GM18868 (cell line): ENCODE data around the gene ARVCF.
"Not testable (repeated sequence)": the region's sequence is repeated elsewhere in the genome, so short reads cannot be mapped to it uniquely, and the experiment has no call there.

Source experiments
- ATAC-seq: cut with Tn5 transposase; IDR thresholded peaks from one replicate; pipeline ENCODE4 v1.9.1; 2021; ENCODE audit warnings: mild to moderate bottlenecking, moderate library complexity; ENCODE audit not compliant: unreplicated experiment

Gene ARVCF

DNA sequence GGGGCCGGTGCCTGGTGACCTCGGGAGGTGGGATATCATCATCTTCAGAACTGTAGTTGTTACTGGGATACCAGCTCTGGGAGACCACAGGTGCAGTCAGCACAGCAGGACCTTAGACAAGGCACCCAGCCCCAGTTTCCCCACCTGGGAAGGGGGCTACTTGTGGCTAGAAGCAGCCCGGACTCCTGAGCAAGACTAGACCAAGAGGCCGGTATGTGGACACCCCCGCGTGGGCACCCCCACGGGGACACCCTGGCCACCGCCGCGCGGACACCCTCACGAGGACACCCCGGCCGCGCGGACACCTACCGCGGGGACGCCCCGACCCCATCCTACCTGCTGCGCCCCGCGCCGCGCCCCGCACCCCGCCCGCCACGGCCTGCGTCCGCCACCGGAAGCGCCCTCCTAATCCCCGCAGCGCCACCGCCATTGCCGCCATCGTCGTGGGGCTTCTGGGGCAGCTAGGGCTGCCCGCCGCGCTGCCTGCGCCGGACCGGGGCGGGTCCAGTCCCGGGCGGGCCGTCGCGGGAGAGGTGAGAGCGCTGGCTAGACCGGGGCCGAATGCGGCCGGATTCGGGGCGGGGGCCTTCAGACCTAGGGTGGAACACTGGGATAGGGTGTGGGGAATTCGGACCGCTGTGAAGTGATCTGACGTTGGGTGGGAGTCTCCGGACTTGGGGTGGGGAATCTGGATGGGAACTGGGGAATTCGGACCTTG, 75.1 kb downstream of the ARVCF start, which contains the start of the genes COMT and TXNRD2:
Gene COMT, plus strand, starts transcription at position 408 of the 718 bp plus-strand sequence. CDS start 20,755 bp downstream, outside the sequence.
Gene TXNRD2, minus strand, starts transcription at position 454 of the 718 bp plus-strand sequence. Its CDS starts 15 bp downstream, at position 439.
- ATAC-seq: no peak

DNA sequence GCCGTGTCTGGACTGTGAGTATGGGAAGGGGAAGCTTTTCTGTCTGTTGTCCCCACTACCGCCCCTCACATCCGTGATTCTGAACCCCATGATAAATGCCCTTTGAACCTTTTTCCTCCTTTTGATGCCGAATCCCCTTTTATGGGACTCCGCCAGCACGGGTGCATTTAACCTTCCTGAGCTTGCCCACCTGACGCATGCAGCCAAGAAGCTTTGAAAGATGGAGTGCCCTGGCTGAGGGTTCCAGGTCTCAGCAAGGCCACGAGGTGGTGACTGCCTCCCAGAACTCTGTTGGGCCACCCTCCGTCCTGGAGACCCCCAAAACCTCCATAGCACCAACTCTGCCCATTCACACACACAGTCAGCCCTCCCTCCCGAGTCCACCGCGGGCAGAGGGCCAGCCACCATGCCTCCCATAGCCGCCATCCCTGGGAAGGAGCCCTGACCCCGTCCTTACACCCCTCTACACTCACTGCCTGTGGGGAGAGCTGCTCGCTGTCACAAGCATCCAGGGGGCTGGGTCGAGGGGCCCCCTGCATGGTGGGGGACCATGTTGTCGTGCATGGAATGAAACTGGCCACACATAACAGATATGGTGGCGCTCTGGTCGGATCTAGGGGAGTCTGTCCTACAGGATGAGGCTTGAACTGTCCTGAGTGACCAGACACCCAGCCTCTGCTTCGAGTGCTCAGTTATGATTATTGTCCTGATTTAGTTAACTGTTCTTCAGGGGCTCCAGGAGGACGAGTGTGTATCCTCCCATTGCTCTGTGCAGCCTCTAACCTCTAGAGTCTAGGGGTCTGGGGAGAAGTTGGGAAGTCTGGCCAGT, 75.9 kb downstream of the ARVCF start:
- no peak for ATAC-seq

DNA sequence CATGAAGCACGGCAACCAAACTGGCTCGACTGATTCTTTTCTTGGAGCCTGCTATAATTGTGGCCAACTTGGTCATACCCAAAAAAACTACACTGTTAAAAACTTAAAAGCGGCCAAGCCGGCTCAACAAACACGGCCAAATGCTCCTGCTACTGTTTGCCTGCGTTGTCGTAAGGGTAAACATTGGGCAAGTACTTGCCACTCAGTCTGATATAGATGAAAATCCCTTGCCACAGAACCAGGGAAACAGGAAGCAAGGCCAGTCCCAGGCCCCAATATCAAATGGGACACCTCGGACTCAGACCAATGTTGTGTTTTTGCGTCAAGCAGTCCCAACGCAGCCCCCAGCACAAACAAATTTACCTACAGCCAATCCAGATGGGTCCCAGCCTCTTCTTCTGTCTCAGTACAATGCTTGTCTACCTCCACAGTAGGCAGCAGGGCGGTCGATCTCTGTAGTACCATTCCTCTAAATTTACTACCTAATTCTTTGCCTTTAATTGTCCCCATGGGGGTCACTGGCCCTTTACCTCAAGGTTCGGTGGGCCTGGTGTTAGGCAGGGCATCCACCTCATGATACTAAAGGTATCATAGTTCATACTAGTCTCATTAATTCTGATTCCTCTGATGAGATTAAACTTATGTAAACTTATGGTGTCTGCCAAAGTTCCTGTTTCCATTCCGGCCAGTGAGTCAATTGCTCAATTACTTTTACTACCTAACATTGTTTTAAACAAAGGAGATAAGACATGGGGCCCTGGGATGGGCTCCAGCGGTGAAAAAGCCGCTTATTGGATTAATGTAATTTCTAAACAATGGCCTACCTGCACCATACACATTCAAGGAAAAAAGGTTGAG, 78.8 kb downstream of the ARVCF start:
- ATAC-seq: no peak

DNA sequence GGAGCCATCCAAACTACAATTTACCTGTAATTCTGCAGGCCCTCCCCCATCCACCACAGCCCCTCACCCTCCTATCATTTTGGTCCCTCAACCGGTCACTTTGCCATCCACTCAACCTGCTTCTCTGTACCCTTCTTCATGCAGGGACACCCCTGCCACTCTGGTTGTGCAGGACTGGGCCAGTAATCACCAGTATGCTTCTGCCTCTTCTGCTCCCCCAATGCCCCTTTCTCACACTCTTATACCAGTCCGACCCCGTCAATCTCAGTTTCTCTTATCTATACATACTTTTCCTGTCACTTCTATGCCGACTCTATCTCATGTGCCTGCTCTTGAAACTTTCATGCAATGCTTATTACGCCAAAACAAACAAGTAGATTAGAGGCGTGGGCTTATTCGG, 80.1 kb downstream of the ARVCF start:
- ATAC-seq: no peak

DNA sequence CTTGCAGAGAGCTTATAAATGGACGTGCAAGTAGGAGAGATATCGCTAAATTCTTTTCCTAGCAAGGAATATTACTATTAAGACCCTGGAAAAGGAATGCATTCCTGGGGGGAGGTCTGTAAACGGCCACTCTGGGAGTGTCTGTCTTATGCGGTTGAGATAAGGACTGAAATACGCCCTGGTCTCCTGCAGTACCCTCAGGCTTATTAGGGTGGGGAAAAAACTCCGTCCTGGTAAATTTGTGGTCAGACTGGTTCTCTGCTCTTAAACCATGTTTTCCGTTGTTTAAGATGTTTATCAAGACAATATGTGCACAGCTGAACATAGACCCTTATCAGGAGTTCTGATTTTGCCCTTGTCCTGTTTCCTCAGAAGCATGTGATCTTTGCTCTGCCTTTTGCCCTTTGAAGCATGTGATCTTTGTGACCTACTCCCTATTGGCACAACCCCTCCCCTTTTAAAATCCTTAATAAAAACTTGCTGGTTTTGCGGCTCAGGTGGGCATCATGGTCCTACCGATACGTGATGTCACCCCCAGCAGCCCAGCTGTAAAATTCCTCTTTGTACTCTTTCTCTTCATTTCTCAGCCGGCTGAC, 81.4 kb downstream of the ARVCF start:
- ATAC-seq: not testable (repeated sequence)

DNA sequence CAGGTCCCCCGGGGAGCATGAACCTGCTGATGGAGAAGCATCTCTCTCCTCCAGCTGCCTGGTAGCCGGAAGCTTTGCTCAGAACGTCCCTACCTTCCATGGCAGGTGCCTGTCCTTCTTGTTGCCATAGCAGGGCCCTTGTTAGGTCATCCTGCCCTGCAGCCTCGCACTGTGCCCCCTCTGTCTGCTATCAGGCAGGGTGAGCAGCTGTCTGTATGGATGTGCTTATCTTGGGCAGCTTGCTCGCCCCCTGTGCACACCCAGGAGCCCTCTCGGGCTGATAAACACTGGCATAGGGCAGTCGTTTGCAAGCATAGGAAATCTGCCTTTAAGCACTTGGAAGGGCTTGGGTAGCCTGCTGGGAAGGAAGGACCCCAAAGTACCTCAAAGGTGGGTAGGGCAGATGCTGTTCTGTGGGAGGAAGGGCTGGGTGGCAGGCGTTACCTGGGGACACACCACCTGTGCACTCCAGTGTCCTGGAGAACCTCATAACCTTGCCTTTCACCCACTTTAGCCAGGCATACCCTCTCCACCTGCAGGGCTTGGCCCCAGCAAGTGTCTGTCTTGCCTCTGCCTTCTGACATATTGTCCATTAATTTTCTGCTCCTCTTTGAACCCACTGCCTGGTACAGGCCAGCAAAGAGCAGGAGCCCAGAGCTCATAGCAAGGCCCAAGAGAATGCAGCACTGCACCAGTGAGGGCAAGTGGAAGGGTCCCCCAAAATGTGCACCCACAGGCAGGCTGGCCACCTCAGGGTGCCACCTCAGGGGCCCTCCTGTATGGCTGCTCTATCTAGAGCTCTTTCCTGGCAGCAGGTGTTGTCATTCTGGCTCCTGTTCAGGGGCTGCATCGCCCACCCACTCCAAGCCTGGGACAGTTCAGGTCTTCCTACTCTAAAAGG, 83.0 kb downstream of the ARVCF start:
- ATAC-seq: no peak

DNA sequence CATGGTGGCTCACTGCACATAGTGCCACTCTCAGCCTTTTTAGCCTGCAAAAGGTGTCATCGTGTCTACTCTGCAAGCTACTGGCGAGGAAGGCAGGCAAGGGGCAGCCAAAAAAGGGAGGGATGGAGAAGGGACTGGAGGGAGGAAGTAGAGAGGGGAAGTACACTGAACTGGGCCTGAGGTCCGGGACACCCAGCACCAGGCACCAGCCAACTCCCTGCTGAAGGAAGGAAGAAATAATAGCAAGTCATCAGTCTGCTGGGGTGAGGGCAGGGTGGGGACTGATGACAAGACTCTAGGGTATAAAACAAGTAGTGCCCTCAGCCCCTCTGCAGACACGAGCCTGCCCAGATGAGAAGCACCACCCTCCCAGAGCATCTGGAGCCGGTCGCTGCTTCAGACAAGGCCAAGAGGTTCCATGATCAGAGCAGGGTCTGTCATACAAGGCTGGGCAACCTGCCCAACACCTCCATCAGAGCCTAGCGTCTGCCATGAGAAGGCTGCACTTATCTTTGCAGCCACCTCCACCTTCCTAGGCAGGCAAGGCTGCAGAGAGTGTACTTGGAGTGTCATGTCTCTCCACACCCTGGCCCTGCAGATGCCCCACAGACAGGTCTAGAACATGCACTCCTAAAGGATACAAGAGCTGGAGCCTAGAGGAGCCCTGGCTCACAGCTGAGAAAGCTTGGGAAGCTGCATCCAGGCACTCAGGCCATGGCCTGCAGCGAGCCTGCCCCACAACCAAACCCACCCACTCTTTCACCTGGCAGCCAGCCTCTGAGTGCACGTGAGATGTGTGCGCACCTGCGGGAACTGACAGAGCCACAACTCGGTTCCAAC, 84.0 kb downstream of the ARVCF start:
- no peak for ATAC-seq

DNA sequence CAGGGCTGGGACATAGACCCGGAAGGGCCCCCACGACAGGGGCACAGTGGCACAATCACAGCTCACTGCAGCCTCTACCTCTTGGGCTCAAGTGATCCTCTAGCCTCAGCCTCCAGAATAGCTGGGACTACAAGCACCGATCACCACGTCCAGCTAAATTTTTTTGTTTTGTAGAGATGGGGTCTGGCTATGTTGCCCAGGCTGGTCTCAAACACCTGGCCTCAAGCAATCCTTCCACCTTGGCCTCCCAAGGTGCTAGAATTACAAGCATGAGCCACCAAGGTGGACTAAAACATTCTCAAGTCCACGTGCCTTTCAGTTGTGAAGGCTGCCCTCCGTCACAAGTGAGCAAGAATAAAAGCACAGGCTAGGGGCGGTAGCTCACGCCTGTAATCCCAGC, 85.1 kb downstream of the ARVCF start:
- no peak for ATAC-seq

DNA sequence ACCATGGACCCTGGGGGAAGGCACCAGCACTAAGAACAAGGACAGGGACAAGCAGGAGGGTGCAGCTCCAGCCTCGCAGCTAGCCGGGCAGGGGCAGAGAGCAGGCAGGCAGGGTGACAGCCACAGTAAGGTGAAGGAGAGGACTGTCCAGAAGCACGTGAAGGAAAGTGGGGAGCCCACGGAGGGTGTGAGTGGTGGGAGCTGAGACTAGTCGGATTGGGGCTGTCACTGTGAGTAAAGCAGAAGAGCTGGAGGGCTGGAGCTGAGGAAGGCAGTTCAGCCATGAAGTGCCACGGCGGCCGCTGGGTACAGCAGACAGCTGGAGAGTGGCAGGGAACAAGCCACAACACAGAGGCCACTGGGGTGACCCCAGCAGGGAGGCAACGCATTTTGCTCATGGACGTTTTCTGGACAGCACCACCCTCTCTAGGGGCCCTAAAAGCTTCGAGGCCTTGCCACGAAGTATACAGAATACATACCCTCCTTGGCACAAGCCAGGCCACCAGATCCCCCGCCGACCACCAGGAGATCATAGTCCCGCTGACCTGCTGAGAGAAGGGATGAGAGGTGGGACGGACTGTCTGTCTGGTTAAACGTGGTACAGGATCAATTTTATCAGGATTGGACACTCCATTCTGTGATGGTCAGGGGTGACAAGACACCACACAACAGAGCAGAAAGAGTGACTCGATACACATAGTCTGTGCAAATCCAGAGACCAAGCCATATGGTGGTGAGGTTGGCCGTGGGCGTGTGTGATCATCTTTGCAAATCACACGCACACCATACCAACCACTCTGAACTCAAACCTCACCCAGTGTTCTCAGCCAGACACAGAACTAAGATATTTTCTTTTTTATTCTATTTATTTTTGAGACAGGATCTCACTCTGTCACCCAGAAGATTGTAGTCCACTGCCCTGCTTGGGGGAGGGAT, 85.8 kb downstream of the ARVCF start:
- ATAC-seq: no peak

DNA sequence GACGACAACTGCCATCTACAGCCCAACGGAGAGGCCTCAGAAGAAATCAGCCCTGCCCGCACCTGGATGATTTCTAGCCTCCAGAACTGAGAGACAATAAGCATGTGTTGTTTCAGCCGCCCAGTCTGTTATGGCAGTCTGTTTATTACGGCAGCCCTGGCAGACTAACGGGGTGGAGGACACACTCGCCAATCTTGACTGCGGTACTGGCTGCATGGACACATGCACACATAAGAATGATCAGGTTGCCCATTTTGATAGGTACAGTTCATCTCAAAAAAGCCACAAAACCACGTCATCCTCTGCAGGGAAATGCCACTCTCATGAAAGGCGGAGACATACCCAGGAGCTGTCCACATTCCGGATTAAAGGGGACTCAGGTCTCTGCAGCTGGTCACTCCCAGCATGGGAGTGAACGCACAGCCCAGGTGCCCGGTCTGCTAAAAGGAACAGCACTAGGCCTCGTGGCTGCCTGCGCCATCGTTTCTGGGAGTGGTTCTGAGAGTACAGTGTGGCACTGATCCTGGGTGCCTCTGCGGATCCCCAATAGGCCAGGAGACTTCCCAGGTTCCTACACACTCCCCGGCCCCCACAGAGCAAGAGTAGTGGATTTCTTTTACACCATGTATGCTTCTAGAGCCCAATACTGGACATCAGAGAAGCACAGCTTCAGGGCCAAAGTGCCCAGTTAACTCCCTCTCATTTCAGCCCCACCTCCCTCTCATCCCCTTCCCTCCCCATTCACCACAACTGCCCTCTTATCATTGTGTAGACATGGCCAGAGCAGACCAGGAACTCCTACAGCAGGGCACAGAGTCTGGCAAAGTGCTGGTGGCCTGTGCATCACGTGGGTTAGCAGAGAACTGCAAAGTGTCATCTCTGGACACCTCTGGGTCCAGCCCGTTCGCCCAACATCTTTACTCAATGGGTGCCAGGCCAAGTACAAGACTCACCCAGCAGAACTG, 86.8 kb downstream of the ARVCF start:
- ATAC-seq: no peak

DNA sequence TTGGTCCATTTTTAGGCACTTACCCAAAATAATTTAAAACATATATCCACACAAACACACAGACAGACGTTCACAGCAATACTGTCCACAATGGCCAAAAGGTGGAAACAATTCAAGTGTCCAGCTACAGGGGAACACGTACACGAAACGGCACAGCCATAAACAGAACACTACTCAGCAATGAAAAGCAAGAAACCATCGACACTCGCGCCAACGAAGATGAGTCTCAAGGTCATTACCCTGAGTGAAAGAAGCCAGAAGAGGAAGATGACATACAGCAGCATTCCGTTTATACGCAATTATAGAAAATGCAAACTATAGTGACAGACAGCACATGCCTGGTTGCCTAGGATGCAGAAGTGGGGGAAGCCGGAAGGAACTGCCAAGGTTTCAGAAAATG, 88.4 kb downstream of the ARVCF start:
- ATAC-seq: no peak

DNA sequence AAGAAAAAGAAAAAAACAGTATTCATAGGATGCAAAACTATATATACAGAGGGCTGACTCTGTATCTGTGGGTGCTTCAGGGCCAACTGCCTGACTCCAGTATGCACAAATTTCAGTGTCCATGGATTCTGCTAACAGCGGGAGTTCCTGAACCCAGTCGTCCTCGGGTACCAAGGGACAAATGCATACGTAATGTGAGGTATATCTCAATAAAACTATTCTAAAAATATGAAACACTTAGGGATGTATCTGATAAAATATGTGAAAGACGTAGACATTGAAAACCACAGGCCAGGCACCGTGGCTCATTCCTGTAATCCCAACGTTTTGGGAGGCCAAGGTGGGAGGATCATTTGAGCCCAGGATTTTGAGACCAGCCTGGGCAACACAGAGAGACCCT, 88.9 kb downstream of the ARVCF start:
- ATAC-seq: no peak

DNA sequence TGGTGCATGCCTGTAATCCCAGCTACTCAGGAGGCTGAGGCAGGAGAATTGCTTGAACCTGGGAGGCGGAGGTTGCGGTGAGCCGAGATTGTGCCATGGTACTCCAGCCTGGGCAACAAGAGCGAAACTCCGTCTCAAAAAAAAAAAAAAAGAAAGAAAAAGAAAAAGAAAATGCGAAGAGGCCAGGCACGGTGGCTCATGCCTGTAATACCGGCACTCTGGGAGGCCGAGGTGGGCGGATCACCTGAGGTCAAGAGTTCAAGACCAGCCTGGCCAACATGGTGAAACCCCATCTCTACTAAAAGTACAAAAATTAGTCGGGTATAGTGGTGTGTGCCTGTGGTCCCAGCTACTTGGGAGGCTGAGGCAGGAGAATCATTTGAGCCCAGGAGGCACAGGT, 90.6 kb downstream of the ARVCF start:
- not testable (repeated sequence) for ATAC-seq

DNA sequence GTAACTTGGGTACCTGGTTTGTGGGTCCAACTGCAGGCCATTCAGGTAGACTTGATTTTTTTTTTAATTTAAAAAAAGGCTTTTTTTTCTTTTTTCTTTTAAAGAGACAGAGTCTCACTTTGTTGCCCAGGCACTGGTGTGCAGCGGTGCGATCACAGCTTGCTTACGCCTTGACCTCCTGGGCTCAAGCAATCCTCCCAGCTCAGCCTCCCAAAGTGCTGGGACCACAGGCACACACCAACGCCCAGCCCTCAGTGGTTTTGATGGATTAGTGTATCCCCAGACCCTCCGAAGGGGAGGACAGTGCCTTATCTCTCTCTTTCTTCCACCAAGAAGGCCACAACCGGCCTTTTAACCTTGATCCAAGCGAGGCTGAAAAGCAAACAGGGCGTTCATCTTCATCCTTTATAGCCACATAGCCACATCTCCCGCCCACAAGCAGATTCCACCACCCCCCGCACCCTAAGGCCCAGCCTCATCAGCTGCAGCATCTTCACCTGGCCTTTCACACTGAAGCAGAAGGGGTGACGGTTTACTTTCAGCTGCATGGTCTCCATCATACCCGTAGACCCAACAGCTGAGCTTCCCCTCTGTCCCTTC, 92.6 kb downstream of the ARVCF start:
- no peak for ATAC-seq

DNA sequence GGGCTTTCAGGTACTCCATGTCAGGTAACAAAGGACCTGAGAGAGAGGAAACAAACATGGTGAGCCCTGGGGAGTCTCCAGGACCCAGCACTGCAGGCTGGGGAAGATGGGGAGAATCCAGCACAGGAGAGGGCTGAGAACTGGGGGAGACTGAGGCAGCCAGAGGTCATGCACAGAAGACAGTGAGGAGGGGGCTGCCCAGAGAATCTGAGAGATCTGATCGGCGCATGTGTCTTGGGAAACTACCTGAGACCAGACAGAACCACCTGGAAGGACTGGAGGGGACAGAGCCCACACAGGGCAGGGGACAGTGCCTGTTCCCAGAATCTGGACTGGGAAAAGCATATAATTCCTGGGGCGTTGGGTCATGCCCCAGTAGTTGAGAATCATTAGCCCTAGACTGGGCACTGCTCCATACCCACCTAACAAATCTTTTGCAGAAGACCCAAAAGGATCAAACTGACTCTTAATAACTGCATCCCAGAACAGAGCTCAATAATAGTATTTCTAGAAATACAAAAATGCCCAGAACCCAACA, 95.0 kb downstream of the ARVCF start:
- ATAC-seq: no peak
